ENCODE measurements around the gene NAGK. TPM values are rescaled to one million over a fixed set of nuclear protein-coding genes. Genes with fewer than 3 reads are reported as not detected.

Gene NAGK
- total RNA-seq, 1 experiment from 2014 or later, result 124 TPM

Other genes with a start within 250 kb of the NAGK start
- not detected in 2 replicates for gene CLEC4F, start 248.0 kb upstream of the NAGK start, total RNA-seq (2014; rRNA removed; shearing (Covaris generic); ENCODE audit: low replicate concordance)
- not detected in 2 replicates for gene CD207, start 232.8 kb upstream of the NAGK start, total RNA-seq (2014; rRNA removed; shearing (Covaris generic); ENCODE audit: low replicate concordance)
- not detected in 2 replicates for gene VAX2, start 168.1 kb upstream of the NAGK start, total RNA-seq (2014; rRNA removed; shearing (Covaris generic); ENCODE audit: low replicate concordance)
- not detected in 2 replicates for gene ATP6V1B1, start 132.7 kb upstream of the NAGK start, total RNA-seq (2014; rRNA removed; shearing (Covaris generic); ENCODE audit: low replicate concordance)
- not detected in 2 replicates for gene ANKRD53, start 90.0 kb upstream of the NAGK start, total RNA-seq (2014; rRNA removed; shearing (Covaris generic); ENCODE audit: low replicate concordance)
- gene TEX261, start 73.8 kb upstream of the NAGK start, total RNA-seq (2014; rRNA removed; shearing (Covaris generic); ENCODE audit: low replicate concordance), result 33.2 and 57.8 TPM in 2 replicates
- gene MCEE, start 61.6 kb downstream of the NAGK start, total RNA-seq (2014; rRNA removed; shearing (Covaris generic); ENCODE audit: low replicate concordance), result 9.5 and 18.9 TPM in 2 replicates
- gene MPHOSPH10, start 62.0 kb downstream of the NAGK start, total RNA-seq (2014; rRNA removed; shearing (Covaris generic); ENCODE audit: low replicate concordance), result 10.6 and 11.6 TPM in 2 replicates
- gene PAIP2B, start 158.5 kb downstream of the NAGK start, total RNA-seq (2014; rRNA removed; shearing (Covaris generic); ENCODE audit: low replicate concordance), result 0.54 TPM in 1 of 2 replicates, not detected in the other